Measurements from ENCODE around the gene SNRK. TPM values are rescaled to one million over a fixed set of nuclear protein-coding genes. Genes with fewer than 3 reads are reported as not detected.

SNRK gene
- total RNA-seq, 1 donor: 17.3 TPM

DNA sequence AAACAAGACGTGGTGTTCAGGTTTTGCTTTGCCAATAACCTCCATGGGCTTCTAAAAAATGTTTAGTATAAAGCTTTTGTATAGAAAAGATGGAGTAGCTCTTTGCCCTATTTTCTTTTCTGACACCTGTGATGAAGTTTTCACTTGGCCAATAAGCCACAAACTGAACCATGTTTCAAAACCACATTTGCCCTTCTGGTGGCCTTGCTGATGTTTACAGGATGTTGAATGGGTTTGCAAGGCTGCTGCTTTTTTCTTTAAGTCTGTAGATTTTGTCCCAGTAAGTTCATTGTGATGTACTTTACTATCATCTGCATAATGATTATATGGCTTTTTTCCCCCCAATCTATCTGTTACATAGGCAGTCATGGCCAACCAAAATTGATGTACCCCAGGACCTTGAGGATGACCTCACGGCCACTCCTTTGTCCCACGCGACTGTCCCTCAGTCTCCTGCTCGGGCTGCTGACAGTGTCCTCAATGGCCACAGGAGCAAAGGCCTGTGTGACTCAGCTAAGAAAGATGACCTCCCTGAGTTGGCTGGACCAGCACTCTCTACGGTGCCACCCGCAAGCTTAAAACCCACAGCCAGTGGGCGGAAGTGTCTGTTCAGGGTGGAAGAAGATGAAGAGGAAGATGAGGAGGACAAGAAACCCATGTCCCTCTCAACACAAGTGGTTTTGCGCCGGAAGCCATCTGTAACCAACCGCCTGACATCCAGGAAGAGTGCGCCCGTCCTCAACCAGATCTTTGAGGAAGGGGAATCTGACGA, 60.8 kb downstream of the SNRK start:
- no peak for DNase-seq (ENCODE audit: low read depth)
- no peak overlapping the region for H3K4me3 ChIP-seq (ENCODE audit: low read depth, low read length)
- TF ChIP-seq, protein P1, sequence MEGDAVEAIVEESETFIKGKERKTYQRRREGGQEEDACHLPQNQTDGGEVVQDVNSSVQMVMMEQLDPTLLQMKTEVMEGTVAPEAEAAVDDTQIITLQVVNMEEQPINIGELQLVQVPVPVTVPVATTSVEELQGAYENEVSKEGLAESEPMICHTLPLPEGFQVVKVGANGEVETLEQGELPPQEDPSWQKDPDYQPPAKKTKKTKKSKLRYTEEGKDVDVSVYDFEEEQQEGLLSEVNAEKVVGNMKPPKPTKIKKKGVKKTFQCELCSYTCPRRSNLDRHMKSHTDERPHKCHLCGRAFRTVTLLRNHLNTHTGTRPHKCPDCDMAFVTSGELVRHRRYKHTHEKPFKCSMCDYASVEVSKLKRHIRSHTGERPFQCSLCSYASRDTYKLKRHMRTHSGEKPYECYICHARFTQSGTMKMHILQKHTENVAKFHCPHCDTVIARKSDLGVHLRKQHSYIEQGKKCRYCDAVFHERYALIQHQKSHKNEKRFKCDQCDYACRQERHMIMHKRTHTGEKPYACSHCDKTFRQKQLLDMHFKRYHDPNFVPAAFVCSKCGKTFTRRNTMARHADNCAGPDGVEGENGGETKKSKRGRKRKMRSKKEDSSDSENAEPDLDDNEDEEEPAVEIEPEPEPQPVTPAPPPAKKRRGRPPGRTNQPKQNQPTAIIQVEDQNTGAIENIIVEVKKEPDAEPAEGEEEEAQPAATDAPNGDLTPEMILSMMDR (IDR thresholded peaks at IDR 0.05; ENCODE audit: insufficient read depth, low read length): no peak

DNA sequence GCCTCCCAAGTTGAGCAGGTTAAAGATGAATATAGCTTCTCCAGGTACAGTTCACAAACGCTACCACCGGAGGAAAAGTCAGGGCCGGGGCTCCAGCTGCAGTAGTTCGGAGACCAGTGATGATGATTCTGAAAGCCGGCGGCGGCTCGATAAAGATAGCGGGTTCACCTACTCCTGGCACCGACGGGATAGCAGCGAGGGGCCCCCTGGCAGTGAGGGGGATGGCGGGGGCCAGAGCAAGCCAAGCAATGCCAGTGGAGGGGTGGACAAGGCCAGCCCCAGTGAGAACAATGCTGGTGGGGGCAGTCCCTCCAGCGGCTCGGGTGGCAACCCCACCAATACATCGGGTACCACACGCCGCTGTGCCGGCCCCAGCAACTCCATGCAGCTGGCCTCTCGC, 61.4 kb downstream of the SNRK start:
- no peak for DNase-seq (ENCODE audit: low read depth)
- TF ChIP-seq, protein P1 (IDR thresholded peaks at IDR 0.05; ENCODE audit: insufficient read depth, low read length): no peak
- no peak overlapping the region for H3K4me3 ChIP-seq (ENCODE audit: low read depth, low read length)

DNA sequence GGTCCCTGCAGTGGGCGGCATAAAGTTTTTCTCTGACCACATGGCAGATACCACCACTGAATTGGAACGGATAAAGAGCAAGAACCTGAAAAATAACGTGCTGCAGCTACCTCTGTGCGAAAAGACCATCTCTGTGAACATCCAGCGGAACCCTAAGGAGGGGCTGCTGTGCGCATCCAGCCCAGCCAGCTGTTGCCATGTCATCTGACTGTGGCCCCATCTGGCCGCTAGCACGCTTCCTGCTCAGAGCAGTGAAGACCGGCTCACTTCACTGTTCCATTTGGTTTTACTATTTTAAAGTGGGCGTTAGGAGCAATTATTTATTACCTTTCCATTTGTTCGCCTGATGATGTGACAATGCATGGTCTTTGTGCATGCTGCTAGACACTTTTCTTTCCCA, 62.0 kb downstream of the SNRK start:
- no peak for DNase-seq (ENCODE audit: low read depth)
- TF ChIP-seq, protein P1 (IDR thresholded peaks at IDR 0.05; ENCODE audit: insufficient read depth, low read length): no peak
- no peak overlapping the region for H3K4me3 ChIP-seq (ENCODE audit: low read depth, low read length)

DNA sequence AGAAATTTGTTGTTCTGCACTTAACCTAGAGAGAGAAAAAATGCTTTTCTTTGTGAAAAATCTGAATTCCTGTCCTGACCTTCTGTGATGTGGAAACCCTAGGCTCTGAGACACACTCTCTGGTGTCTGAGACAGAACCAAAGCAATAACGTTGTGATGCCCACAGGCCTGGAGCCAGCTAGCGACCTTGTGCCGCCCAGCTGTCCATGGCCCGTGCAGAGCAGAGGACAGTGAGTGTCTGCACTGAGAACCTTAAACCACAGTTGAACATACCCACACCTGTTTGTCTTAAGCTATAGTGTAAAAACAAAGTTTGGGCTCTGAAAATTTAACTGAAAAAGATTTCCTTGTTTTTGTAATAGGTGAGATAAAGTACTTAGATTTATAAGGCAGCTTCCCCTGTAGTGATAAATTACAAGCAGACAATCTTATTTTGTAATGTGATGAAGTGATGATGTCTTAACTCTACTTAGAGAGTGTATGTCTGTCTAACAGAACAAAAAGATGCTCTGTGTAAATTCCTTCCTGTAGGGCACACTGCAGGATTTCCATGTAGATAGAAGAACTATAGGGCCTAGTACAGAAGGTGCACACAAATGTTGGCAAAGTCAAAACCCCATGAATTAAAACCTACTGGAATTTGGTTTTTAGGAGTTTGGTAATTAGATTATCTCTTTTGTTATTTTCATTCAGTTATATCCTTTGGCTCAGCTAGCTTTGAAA, 62.7 kb downstream of the SNRK start:
- no peak overlapping the region for H3K4me3 ChIP-seq (ENCODE audit: low read depth, low read length)
- DNase-seq (ENCODE audit: low read depth): no peak
- TF ChIP-seq, protein P1 (IDR thresholded peaks at IDR 0.05; ENCODE audit: insufficient read depth, low read length): no peak

DNA sequence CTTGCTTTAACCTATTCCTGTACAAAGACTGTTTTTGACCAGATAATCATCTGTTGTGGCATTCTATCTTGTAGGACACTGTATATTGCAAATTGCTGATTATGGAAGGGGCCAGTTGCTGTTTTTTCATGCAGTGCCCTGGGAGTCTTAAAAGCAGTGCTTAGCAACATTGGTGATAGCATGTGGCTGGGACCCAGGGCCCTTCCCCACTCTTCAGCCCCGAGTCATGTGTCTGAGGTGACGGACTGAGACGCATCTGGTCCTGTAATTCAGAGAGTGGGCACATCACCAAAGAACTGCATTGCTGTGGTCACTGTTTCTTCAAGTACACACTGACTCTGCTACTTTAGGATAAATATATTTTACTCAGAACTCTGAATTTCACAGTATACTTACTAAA, 63.4 kb downstream of the SNRK start:
- TF ChIP-seq, protein P1 (IDR thresholded peaks at IDR 0.05; ENCODE audit: insufficient read depth, low read length): no peak
- no peak for DNase-seq (ENCODE audit: low read depth)
- no peak overlapping the region for H3K4me3 ChIP-seq (ENCODE audit: low read depth, low read length)

DNA sequence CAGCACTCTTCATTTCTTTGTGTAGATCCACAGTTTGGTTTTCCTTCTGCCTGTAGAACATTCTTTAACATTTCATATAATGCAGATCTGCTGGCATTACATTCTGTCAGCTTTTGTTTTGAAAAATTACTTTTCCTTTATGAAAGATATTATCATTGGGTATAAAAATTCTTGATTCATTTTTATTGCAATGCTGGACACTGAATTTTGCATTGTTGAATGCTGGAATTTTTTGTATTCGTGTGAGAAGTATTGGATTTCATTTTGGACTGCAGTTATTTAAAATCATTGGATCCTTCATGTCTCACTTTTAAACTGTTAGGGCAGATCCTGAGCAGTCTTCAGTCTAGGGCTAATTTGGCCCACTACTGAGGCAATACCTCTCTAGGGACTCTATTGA, 67.1 kb downstream of the SNRK start:
- TF ChIP-seq, protein P1 (IDR thresholded peaks at IDR 0.05; ENCODE audit: insufficient read depth, low read length): no peak
- no peak overlapping the region for H3K4me3 ChIP-seq (ENCODE audit: low read depth, low read length)
- no peak for DNase-seq (ENCODE audit: low read depth)
